K562 (cell line): ENCODE measurements around the gene DDX20. TPM values are rescaled to one million over a fixed set of nuclear protein-coding genes. Genes with fewer than 3 reads are reported as not detected.

Experiments used
- ATAC-seq: fragments of 200-7000 bp; cut with Tn5 transposase; 3 replicates; pipeline ENCODE4 v1.9.1; 2020; ENCODE audit warnings: moderate library complexity
- BruUV-seq: library from RNA; stranded (reverse); fragments of 400-500 nt; replicated peaks from 2 replicates; lab custom pipeline; 2021; lab: Mats Ljungman, UMichigan
- CTCF ChIA-PET: fragments of 300-600 bp; formaldehyde crosslinking; extraction: SDS; loops from one replicate; lab custom pipeline; 2021; ENCODE audit warnings: low intra/inter-chr PET ratio; lab: Yijun Ruan, JAX
- POLR2A ChIA-PET: fragments of 300-600, 350-650 bp; sonication (Branson Sonifier 250); formaldehyde crosslinking; extraction: SDS; loops from one replicate; lab custom pipeline; 2021; ENCODE audit warnings: antibody characterized with exemption, inconsistent platforms; lab: Yijun Ruan, JAX
- DNase-seq, 4 experiments: peaks; one replicate each; pipeline versions ENCODE4 v3.0.0 to v3.0.0-alpha.2; 2011 to 2018; ENCODE audit warnings: low spot score in 3 of 4, mixed read lengths in 3 of 4; ENCODE audit errors: extremely low read depth in 1 of 4
- FAIRE-seq: peaks from 2 replicates; lab custom pipeline; 2011; peaks lifted over from hg19 to GRCh38; lab: Jason Lieb, UNC
- H2AFZ ChIP-seq: 2 replicates; pipeline ENCODE4 v1.6.0; 2011; ENCODE audit warnings: low read depth, low read length, control low read depth, inconsistent platforms
- H3K27ac ChIP-seq: fragments of 200-600 bp; 3 replicates; pipeline ENCODE4 v1.8.0; 2011; ENCODE audit warnings: low read depth, mild to moderate bottlenecking, control low read depth, inconsistent platforms, low read length, moderate library complexity, mixed read lengths; ENCODE audit errors: extremely low read depth
- H3K27me3 ChIP-seq, 2 experiments: fragments of 300-600 bp in 1 of 2; 2 replicates in 1 of 2; 3 replicates in 1 of 2; pipeline versions ENCODE4 v1.6.0 to v1.8.0; 2011; ENCODE audit warnings: inconsistent platforms in 2 of 2, low read length in 2 of 2, mild to moderate bottlenecking in 1 of 2, mixed read lengths in 1 of 2, moderate library complexity in 1 of 2; ENCODE audit not compliant: control insufficient read depth in 2 of 2, insufficient read depth in 2 of 2
- H3K36me3 ChIP-seq: fragments of 300-600 bp; 3 replicates; pipeline ENCODE4 v1.8.0; 2011; ENCODE audit warnings: mild to moderate bottlenecking, low read length, inconsistent platforms; ENCODE audit not compliant: control insufficient read depth, insufficient read depth
- H3K4me1 ChIP-seq, 2 experiments: fragments of 200-600 bp in 1 of 2; replicated peaks in 1 of 2; 2 replicates in 1 of 2; 3 replicates in 1 of 2; pipeline versions ENCODE4 v1.5.1 to v1.8.0; 2011; ENCODE audit warnings: inconsistent platforms in 2 of 2, low read length in 2 of 2, mild to moderate bottlenecking in 1 of 2, mixed read lengths in 1 of 2, moderate library complexity in 1 of 2; ENCODE audit not compliant: control insufficient read depth in 2 of 2, insufficient read depth in 2 of 2
- H3K4me2 ChIP-seq: 2 replicates; pipeline ENCODE4 v1.6.1; 2011; ENCODE audit warnings: low read length, control low read depth, inconsistent platforms, mixed read lengths; ENCODE audit not compliant: insufficient read depth
- H3K4me3 ChIP-seq: fragments of 200-600 bp; sonication (generic), shearing (Covaris generic); 2 replicates; pipeline ENCODE4 v1.5.1; 2016; ENCODE audit warnings: control low read depth, inconsistent platforms
- H3K79me2 ChIP-seq: fragments of 200-600 bp; 3 replicates; pipeline ENCODE4 v1.8.0; 2011; ENCODE audit warnings: low read length, inconsistent platforms; ENCODE audit not compliant: control insufficient read depth, insufficient read depth
- H3K9ac ChIP-seq, 2 experiments: 2 replicates each; pipeline versions ENCODE4 v1.6.0 to v1.6.1; 2011; ENCODE audit warnings: low read depth in 2 of 2, low read length in 2 of 2, control low read depth in 1 of 2, inconsistent platforms in 1 of 2, mild to moderate bottlenecking in 1 of 2, mixed read lengths in 1 of 2; ENCODE audit not compliant: insufficient read depth in 1 of 2
- H3K9me1 ChIP-seq: one replicate; pipeline ENCODE4 v1.6.0; 2011; ENCODE audit warnings: inconsistent platforms, mild to moderate bottlenecking, low read length, moderate library complexity; ENCODE audit not compliant: control insufficient read depth, insufficient read depth
- H3K9me3 ChIP-seq: replicated peaks from 2 replicates; pipeline ENCODE4 v1.5.1; 2011; ENCODE audit warnings: low read depth, low read length, inconsistent platforms; ENCODE audit not compliant: control insufficient read depth, insufficient read depth
- H4K20me1 ChIP-seq: replicated peaks from 2 replicates; pipeline ENCODE4 v1.6.1; 2011; ENCODE audit warnings: low read length, inconsistent platforms, mixed read lengths; ENCODE audit not compliant: control insufficient read depth, insufficient read depth
- BMI1 ChIP-seq: fragments of 150-350 bp; IDR thresholded peaks from 2 replicates; pipeline ENCODE4 v1.6.1; 2014; ENCODE audit warnings: low read length
- CBX8 ChIP-seq: fragments of 200-600 bp; sonication (generic); IDR thresholded peaks from 2 replicates; pipeline ENCODE4 v1.6.1; 2012; ENCODE audit warnings: borderline replicate concordance, mixed run types, low read depth, mild to moderate bottlenecking, moderate library complexity, mixed read lengths, low read length, control low read depth, inconsistent platforms; ENCODE audit not compliant: poor library complexity, severe bottlenecking; ENCODE audit errors: extremely low read depth
- CCAR2 ChIP-seq: fragments of 200-400 bp; formaldehyde crosslinking; IDR thresholded peaks from 2 replicates; pipeline ENCODE4 v1.6.1; 2017; ENCODE audit warnings: mild to moderate bottlenecking, low read depth, low read length
- FOXA3 ChIP-seq, 2 experiments: fragments of 450-650 bp in 1 of 2; sonication (generic) in 1 of 2; formaldehyde crosslinking; IDR thresholded peaks in 1 of 2; conservative IDR thresholded peaks in 1 of 2; 2 replicates each; pipeline versions ENCODE4 v1.4.0 to v1.8.0; 2020 to 2022; ENCODE audit warnings: mild to moderate bottlenecking in 2 of 2, missing genetic modification reagents in 1 of 2
- RUNX1 ChIP-seq: sonication (generic); IDR thresholded peaks from 2 replicates; pipeline ENCODE4 v1.6.1; 2016; ENCODE audit warnings: antibody characterized with exemption, low read depth
- SRSF1 ChIP-seq: fragments of 200-400 bp; formaldehyde crosslinking; IDR thresholded peaks from 2 replicates; pipeline ENCODE4 v1.6.1; 2017; ENCODE audit warnings: mild to moderate bottlenecking, low read depth, low read length, moderate library complexity
- TCF3 ChIP-seq: sonication (generic); formaldehyde crosslinking; IDR thresholded peaks from 2 replicates; pipeline ENCODE4 v1.4.0; 2020; ENCODE audit warnings: mild to moderate bottlenecking, missing genetic modification reagents
- ZNF134 ChIP-seq: fragments of 250-450 bp; sonication (Bioruptor Pico); conservative IDR thresholded peaks from 2 replicates; pipeline ENCODE4 v1.4.0; 2020
- ZNF354B ChIP-seq: fragments of 250-450 bp; sonication (Bioruptor Pico); IDR thresholded peaks from 2 replicates; pipeline ENCODE4 v1.4.0; 2020
- ZNF41 ChIP-seq: fragments of 250-450 bp; sonication (Bioruptor Pico); conservative IDR thresholded peaks from 2 replicates; pipeline ENCODE4 v1.4.0; 2020; ENCODE audit warnings: mild to moderate bottlenecking
- WGBS: fragments of 100-300 bp; shearing (Covaris generic); methylation state at CpG from one replicate; pipeline ENCODE4 v1.1.6; 2016; ENCODE audit warnings: low coverage, mixed read lengths; ENCODE audit not compliant: insufficient coverage; ENCODE audit errors: missing lambda C conversion rate; 5-methylcytosine and 5-hydroxymethylcytosine counted together
- in situ Hi-C: fragments of 300-500 bp; cut with MboI; formaldehyde crosslinking; loops from 4 replicates; pipeline ENCODE4 v1.15.0; 2018; ENCODE audit warnings: inconsistent platforms, mixed read lengths
- intact Hi-C: fragments of 100-400 bp; cut with micrococcal nuclease; formaldehyde crosslinking; loops from 2 replicates; pipeline ENCODE4 v1.14.2; 2022
- polyA plus RNA-seq, 8 experiments: library from polyadenylated mRNA; depleted of rRNA in 4 of 8; stranded (reverse) in 5 of 8; unstranded in 3 of 8; fragments of >200 nt; fragmentation: Nextera tagmentation in 2 of 8; fragmentation: Illumina TruSeq in 1 of 8; extraction: Ambion mirVana in 2 of 8; extraction: Trizol in 1 of 8; gene quantifications; 2 replicates each; pipeline versions ENCODE4 v1.2.1 to v1.2.3, GENCODE V29; 2011 to 2014; ENCODE audit warnings: inconsistent platforms in 1 of 8, missing spikeins in 1 of 8
- total RNA-seq, 7 experiments: library from RNA; depleted of rRNA in 6 of 7; stranded (reverse); fragments of >200 nt in 6 of 7; fragmentation: Illumina TruSeq in 2 of 7; extraction: Trizol in 2 of 7; gene quantifications; 2 replicates each; pipeline versions ENCODE4 v1.2.1 to v1.2.3, GENCODE V29; 2011 to 2021; ENCODE audit warnings: low replicate concordance in 1 of 7
- TF ChIP-seq, protein P1 (sequence below), 2 experiments: fragments of 450-650 bp in 1 of 2; sonication (generic) in 1 of 2; formaldehyde crosslinking; conservative IDR thresholded peaks; 2 replicates each; pipeline versions ENCODE4 v1.4.0 to v1.8.1; 2020 to 2022; ENCODE audit warnings: mild to moderate bottlenecking in 1 of 2, missing genetic modification reagents in 1 of 2
- TF ChIP-seq, protein P2 (sequence below): fragments of 450-650 bp; IDR thresholded peaks from 2 replicates; pipeline ENCODE4 v1.6.1; 2016
- TF ChIP-seq, protein P3 (sequence below): fragments of 450-650 bp; formaldehyde crosslinking; IDR thresholded peaks from 2 replicates; pipeline ENCODE4 v1.4.0; 2020; ENCODE audit warnings: mild to moderate bottlenecking, moderate library complexity

The DDX20 gene
- total and polyA plus RNA-seq, 9 of the 15 experiments (the other 6 are each of a cell fraction or from before 2014, with no cell fraction given), result 8.3 to 33.4 (median 24.5) TPM

DNA sequence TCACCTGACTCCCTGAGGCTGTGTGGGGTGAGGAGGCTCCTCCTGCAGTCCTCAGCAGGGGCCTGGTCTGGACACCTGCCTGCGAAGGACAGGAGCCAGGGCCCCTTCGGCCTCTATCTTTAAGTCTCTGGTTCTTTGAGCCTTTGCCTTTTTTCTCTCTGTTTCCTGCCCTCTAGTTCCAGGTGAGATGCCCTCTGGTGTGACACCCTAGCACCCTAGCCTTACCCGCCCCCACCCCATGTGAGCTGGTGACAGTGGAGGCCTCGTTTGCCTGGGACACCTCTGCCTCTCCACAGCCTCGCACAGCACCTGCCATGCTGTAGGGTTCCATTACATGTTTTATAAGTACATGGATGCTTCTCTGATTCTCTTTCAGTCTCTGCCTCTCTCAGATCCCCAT, 47.3 kb downstream of the DDX20 start:
- POLR2A ChIA-PET, result no interaction called here

More for the DNA sequence above, 47.3 kb downstream of the DDX20 start:
- no peak for FAIRE-seq
- H4K20me1 ChIP-seq, result no peaks in the 10 kb centered on the region; the same call in none of the 2 replicates
- H3K79me2 ChIP-seq, result no peaks in the 10 kb centered on the region
- H3K4me1 ChIP-seq, result no peaks in the 10 kb centered on the region
- peaks cover 50 to 74% of the 10 kb centered on the region in 2 experiments; a peak in 4 of 5 replicates for H3K27me3 ChIP-seq
- no peaks in the 10 kb centered on the region for H3K36me3 ChIP-seq
- in situ Hi-C loops (no loop called here), intact Hi-C loops (loop anchor here (5.0 kb wide), 1 partner anchor 59 kb away; no protein-coding TSS in a partner anchor)
- CTCF ChIA-PET, result no interaction called here
- WGBS, result 0% methylated on average over 5 of the region's 5 CpGs
- no TSS peak for BruUV-seq
- H3K9me3 ChIP-seq, result no peaks in the 10 kb centered on the region
- TF ChIP-seq ZNF134 (CRISPR knock-in tag), result no peak
- TF ChIP-seq, protein P1, sequence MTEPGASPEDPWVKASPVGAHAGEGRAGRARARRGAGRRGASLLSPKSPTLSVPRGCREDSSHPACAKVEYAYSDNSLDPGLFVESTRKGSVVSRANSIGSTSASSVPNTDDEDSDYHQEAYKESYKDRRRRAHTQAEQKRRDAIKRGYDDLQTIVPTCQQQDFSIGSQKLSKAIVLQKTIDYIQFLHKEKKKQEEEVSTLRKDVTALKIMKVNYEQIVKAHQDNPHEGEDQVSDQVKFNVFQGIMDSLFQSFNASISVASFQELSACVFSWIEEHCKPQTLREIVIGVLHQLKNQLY (CRISPR knock-in tag; conservative IDR thresholded peaks at IDR 0.05), result no peak
- TF ChIP-seq CCAR2, result no peak
- no peak for TF ChIP-seq ZNF354B (CRISPR knock-in tag)
- no peak for TF ChIP-seq BMI1
- TF ChIP-seq FOXA3 (CRISPR knock-in tag; conservative IDR thresholded peaks at IDR 0.05 in 1 of 2, IDR thresholded peaks at IDR 0.05 in 1 of 2), result no peak
- TF ChIP-seq, protein P2, sequence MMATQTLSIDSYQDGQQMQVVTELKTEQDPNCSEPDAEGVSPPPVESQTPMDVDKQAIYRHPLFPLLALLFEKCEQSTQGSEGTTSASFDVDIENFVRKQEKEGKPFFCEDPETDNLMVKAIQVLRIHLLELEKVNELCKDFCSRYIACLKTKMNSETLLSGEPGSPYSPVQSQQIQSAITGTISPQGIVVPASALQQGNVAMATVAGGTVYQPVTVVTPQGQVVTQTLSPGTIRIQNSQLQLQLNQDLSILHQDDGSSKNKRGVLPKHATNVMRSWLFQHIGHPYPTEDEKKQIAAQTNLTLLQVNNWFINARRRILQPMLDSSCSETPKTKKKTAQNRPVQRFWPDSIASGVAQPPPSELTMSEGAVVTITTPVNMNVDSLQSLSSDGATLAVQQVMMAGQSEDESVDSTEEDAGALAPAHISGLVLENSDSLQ, result no peak
- TF ChIP-seq TCF3 (CRISPR knock-in tag), result no peak
- TF ChIP-seq SRSF1, result no peak
- no peak for TF ChIP-seq CBX8
- no peak for TF ChIP-seq RUNX1
- TF ChIP-seq, protein P3, sequence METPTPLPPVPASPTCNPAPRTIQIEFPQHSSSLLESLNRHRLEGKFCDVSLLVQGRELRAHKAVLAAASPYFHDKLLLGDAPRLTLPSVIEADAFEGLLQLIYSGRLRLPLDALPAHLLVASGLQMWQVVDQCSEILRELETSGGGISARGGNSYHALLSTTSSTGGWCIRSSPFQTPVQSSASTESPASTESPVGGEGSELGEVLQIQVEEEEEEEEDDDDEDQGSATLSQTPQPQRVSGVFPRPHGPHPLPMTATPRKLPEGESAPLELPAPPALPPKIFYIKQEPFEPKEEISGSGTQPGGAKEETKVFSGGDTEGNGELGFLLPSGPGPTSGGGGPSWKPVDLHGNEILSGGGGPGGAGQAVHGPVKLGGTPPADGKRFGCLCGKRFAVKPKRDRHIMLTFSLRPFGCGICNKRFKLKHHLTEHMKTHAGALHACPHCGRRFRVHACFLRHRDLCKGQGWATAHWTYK (CRISPR knock-in tag), result no peak
- no peak for TF ChIP-seq ZNF41 (CRISPR knock-in tag)
- no peak overlapping the region for H3K9ac ChIP-seq
- no peak for ATAC-seq
- H3K4me3 ChIP-seq, result no peak overlapping the region
- no peak overlapping the region for H3K4me2 ChIP-seq
- H3K9me1 ChIP-seq, result no peaks in the 10 kb centered on the region
- H3K27ac ChIP-seq, result no peak overlapping the region
- H2AFZ ChIP-seq, result no peak overlapping the region
- no peak for DNase-seq
